ENCODE measurements around the gene STRN3.

STRN3 gene

GRCh38 chr14:30864934-30865333 is 161.2 kb downstream of the STRN3 start:
- no peak for DNase-seq

- DNase-seq: no peak
Measured at GRCh38 chr14:30861200-30861599, 165.0 kb downstream of the STRN3 start.

DNA sequence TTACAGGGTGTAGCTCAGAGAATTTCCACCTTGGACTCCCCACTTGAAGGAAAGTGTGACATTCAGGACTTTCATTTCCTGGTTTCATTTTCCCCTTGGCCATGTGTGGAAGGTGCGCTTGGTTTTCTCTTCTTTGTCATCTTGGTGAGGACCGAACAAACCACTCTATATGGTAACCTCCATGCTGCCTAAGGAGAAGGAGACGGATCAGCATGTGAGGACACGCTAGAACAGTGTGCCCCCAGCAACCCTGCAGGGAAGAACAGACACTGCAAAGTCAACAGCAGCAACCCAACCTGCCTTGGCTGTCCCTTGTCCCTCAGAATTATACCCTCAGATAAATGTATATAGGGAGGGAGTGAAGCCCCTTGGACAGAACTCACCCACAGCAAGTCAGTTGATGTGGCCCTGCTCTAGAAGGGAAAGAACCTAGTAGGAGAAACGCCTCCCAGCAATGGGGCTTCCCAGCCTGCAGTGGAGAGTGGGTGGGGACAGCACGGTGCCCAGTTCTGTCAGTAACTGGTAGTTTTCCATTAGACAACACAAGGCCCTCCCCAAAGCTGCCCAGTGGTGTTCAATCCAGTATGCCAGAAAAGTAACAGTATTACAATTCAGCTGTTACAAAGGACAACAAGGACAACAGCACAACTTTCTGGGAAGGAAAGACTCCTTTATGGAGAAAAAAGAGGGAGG is 170.7 kb downstream of the STRN3 start:
- no peak for DNase-seq

- DNase-seq: no peak
Measured at GRCh38 chr14:30854492-30854891, 171.7 kb downstream of the STRN3 start.

DNA sequence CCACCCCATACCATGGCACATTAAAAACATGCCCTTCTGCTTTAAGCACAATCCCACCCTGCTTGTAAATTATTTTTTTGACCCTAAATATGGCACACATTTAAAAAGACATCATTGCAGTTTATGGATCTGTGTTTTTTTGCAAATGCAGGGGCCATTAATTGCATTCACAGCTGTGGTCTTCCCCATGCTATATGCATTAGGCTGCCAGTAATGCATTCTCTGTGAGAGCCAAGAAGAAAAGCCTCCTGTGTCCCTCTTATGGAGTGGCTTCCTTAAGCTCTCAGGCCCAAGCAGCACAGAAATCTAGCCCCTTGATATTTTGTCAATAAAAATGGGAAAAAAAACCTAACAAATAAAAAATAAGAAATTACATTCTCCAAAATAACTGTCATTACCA is 172.2 kb downstream of the STRN3 start:
- DNase-seq: no peak

GRCh38 chr14:30849983-30850382 is 176.2 kb downstream of the STRN3 start:
- no peak for DNase-seq

DNA sequence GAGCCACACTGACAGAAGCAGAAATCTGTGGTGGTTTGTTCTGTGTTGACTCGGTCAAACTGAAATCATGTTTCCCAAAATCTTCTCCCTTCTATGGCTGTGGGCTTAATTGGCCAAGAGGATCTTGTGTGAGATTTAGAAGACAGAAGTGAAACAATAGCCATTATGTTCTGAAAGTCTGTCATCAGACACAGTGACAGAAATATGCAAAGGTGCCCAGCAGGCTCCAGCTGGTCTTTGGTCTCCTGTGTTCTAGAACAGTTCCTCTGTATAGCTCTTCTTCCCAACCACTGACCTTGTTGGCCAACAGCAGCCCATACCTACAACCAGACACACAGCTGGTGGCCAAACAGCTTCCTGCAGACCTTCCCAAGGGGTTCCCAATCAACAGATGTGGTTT is 176.8 kb downstream of the STRN3 start:
- DNase-seq: no peak

DNA sequence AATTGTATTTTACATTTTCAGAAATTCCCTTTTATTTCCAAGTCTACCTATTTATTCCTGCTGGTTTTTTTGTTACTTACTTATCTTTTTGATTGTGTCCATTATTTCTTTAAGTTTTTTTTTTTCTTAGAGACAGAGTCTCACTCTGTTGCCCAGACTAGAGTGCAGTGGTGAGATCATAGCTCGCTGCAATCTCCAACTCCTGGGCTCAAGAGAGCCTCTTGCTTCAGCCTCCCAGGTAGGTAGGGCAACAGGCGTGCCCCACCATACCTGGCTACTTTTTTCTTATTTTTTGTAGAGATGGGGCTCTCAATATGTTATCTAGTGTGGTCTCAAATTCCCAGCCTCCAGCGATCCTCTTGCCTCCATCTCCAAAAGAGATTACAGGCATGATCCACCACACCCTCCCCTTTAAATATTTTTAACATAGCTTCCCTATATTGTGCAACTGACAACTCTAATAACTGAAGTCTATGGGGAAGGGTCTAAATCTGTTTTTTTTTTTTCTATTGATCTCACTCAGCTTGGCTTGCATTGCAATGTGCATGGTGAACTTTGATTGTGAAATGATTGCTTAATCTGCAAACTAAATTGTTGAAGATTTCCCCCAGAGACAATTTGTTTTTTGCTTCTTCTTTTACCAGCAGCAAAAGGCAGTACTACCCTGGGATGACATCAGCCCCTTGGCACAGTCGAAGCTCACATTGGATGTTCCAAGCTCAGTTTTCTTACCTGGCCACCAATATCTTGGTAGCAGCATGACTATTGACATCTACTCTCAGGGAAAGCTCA is 177.5 kb downstream of the STRN3 start:
- no peak for DNase-seq
